Measurements from ENCODE around the gene CTNNA3. TPM values are rescaled to one million over a fixed set of nuclear protein-coding genes. Genes with fewer than 3 reads are reported as not detected.

The CTNNA3 gene
- total RNA-seq, 1 experiment from 2014 or later, result 0.85 TPM

- ChIA-PET CTCF (no interaction called here), POLR2A (no interaction called here)
- no TSS peak for BruUV-seq (replicated peaks)
- intact Hi-C loops (cut with micrococcal nuclease; ENCODE audit: unreplicated experiment) (no loop called here), in situ Hi-C loops (cut with HindIII; ENCODE audit: low pct_unique_long_range_greater_than_20kb, low sequenced_read_pairs) (no loop called here)
- Histone ChIP-seq H3K4me3 (ENCODE audit: low read depth in 2 of 2, low read length in 2 of 2) (no peak overlapping the region), H3K4me1 (ENCODE audit: control insufficient read depth, insufficient read depth, low read length) (no peaks in the 10 kb centered on the region), H3K36me3 (ENCODE audit: control insufficient read depth, insufficient read depth, low read length) (no peaks in the 10 kb centered on the region), H3K9me3 (ENCODE audit: control insufficient read depth, insufficient read depth, low read depth, low read length) (no peaks in the 10 kb centered on the region), H3K27ac (ENCODE audit: low read length) (no peak overlapping the region), H3K27me3 (ENCODE audit: control insufficient read depth, insufficient read depth, low read length) (no peaks in the 10 kb centered on the region)
- TF ChIP-seq SIN3A (IDR thresholded peaks at IDR 0.05; ENCODE audit: borderline replicate concordance, insufficient read depth, low read depth, low read length) (no peak), TCF7L2 (IDR thresholded peaks at IDR 0.05; ENCODE audit: low read depth, low read length) (no peak), CTCF (IDR thresholded peaks at IDR 0.05) (no peak), POLR2AphosphoS5 (IDR thresholded peaks at IDR 0.05; ENCODE audit: low read depth, low read length) (no peak), REST (IDR thresholded peaks at IDR 0.05; ENCODE audit: insufficient read depth in 1 of 2, low read depth in 2 of 2, low read length in 1 of 2) (no peak)
- no peak for ATAC-seq
- no peak for DNase-seq (ENCODE audit: low read depth, low spot score)
Measured at GRCh38 chr10:65945061-65945460, 1750.9 kb downstream of the CTNNA3 start.

- no peaks in the 10 kb centered on the region for H3K27me3 ChIP-seq (ENCODE audit: control insufficient read depth, insufficient read depth, low read length)
- H3K36me3 ChIP-seq (ENCODE audit: control insufficient read depth, insufficient read depth, low read length), result no peaks in the 10 kb centered on the region
- intact Hi-C loops (cut with micrococcal nuclease; ENCODE audit: unreplicated experiment), result no loop called here
- DNase-seq (ENCODE audit: low read depth, low spot score) (no peak), ATAC-seq (no peak)
- TF ChIP-seq POLR2AphosphoS5 (IDR thresholded peaks at IDR 0.05; ENCODE audit: low read depth, low read length), result no peak
- no peak for TF ChIP-seq CTCF (IDR thresholded peaks at IDR 0.05)
- no peak for TF ChIP-seq REST (IDR thresholded peaks at IDR 0.05; ENCODE audit: insufficient read depth in 1 of 2, low read depth in 2 of 2, low read length in 1 of 2)
- no peak for TF ChIP-seq SIN3A (IDR thresholded peaks at IDR 0.05; ENCODE audit: borderline replicate concordance, insufficient read depth, low read depth, low read length)
- no peak for TF ChIP-seq TCF7L2 (IDR thresholded peaks at IDR 0.05; ENCODE audit: low read depth, low read length)
- ChIA-PET CTCF (no interaction called here), POLR2A (no interaction called here)
- no peaks in the 10 kb centered on the region for H3K9me3 ChIP-seq (ENCODE audit: control insufficient read depth, insufficient read depth, low read depth, low read length)
- in situ Hi-C loops (cut with HindIII; ENCODE audit: low pct_unique_long_range_greater_than_20kb, low sequenced_read_pairs), result no loop called here
- H3K4me3 ChIP-seq (ENCODE audit: low read depth in 2 of 2, low read length in 2 of 2), result no peak overlapping the region
- no peak overlapping the region for H3K27ac ChIP-seq (ENCODE audit: low read length)
- no TSS peak for BruUV-seq (replicated peaks)
- H3K4me1 ChIP-seq (ENCODE audit: control insufficient read depth, insufficient read depth, low read length), result no peaks in the 10 kb centered on the region
Measured at GRCh38 chr10:65943451-65943850, 1752.5 kb downstream of the CTNNA3 start.
